ENCODE data around the gene GPATCH1.

The GPATCH1 gene

DNA sequence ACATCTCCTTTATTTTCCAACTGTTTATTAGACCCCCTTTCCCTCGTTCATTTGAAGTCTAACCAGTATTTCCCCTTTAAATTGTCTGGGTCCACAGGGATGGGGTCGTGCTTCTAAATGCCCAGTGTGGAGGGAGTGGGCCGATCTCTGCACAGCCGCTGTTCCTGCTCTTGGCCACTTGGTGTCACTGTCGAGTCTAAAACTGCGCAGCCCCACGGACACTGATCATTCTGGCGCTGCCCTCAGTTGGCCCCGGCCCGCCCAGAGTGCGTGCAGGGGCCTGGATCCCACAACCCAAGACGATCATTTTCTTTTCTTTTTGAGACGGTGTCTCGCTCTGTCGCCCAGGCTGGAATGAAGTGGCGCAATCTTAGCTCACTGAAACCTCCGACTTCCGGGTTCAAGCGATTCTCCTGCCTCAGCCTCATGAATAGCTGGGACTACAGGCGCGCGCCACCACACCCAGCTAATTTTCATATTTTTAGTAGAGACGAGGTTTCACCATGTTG is 63.0 kb downstream of the GPATCH1 start:
- peak; percentile 75 for TF ChIP-seq FOXP2 (optimal IDR thresholded peaks at IDR 0.05; ENCODE audit: borderline replicate concordance, extremely low read depth, extremely low read length, insufficient read depth)
- TF ChIP-seq TAF1 (IDR thresholded peaks at IDR 0.05; ENCODE audit: borderline replicate concordance, insufficient read depth, low read length) = no peak
- no peak for TF ChIP-seq SIN3A (IDR thresholded peaks at IDR 0.05; ENCODE audit: borderline replicate concordance, insufficient read depth, low read length)
- TF ChIP-seq POLR2AphosphoS5 (IDR thresholded peaks at IDR 0.05; ENCODE audit: low read depth, low read length) = no peak
- TF ChIP-seq, protein P1, sequence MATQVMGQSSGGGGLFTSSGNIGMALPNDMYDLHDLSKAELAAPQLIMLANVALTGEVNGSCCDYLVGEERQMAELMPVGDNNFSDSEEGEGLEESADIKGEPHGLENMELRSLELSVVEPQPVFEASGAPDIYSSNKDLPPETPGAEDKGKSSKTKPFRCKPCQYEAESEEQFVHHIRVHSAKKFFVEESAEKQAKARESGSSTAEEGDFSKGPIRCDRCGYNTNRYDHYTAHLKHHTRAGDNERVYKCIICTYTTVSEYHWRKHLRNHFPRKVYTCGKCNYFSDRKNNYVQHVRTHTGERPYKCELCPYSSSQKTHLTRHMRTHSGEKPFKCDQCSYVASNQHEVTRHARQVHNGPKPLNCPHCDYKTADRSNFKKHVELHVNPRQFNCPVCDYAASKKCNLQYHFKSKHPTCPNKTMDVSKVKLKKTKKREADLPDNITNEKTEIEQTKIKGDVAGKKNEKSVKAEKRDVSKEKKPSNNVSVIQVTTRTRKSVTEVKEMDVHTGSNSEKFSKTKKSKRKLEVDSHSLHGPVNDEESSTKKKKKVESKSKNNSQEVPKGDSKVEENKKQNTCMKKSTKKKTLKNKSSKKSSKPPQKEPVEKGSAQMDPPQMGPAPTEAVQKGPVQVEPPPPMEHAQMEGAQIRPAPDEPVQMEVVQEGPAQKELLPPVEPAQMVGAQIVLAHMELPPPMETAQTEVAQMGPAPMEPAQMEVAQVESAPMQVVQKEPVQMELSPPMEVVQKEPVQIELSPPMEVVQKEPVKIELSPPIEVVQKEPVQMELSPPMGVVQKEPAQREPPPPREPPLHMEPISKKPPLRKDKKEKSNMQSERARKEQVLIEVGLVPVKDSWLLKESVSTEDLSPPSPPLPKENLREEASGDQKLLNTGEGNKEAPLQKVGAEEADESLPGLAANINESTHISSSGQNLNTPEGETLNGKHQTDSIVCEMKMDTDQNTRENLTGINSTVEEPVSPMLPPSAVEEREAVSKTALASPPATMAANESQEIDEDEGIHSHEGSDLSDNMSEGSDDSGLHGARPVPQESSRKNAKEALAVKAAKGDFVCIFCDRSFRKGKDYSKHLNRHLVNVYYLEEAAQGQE (IDR thresholded peaks at IDR 0.05; ENCODE audit: insufficient read depth in 1 of 2, low read depth in 2 of 2, low read length in 2 of 2) = no peak

DNA sequence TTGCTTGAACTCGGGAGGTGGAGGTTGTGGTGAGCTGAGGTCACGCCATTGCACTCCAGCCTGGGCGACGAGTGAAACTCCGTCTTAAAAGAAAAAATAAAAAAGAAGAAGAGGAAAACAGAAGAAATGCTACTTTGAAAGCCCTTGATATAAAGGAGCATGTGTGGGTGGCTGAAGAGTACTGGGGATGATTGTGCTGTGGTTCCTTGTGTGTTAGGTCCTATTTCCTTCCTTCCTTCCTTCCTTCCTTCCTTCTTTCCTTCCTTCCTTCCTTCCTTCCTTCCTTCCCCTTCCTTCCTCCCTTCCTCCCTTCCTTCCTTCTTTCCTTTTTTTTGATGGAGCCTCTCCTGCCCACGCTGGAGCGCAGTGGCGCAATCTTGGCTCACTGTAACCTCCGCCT is 65.2 kb downstream of the GPATCH1 start:
- TF ChIP-seq SIN3A (IDR thresholded peaks at IDR 0.05; ENCODE audit: borderline replicate concordance, insufficient read depth, low read length) (no peak), TAF1 (IDR thresholded peaks at IDR 0.05; ENCODE audit: borderline replicate concordance, insufficient read depth, low read length) (no peak), POLR2AphosphoS5 (IDR thresholded peaks at IDR 0.05; ENCODE audit: low read depth, low read length) (no peak), FOXP2 (optimal IDR thresholded peaks at IDR 0.05; ENCODE audit: borderline replicate concordance, extremely low read depth, extremely low read length, insufficient read depth) (no peak)
- TF ChIP-seq, protein P1 (IDR thresholded peaks at IDR 0.05; ENCODE audit: insufficient read depth in 1 of 2, low read depth in 2 of 2, low read length in 2 of 2) = no peak

DNA sequence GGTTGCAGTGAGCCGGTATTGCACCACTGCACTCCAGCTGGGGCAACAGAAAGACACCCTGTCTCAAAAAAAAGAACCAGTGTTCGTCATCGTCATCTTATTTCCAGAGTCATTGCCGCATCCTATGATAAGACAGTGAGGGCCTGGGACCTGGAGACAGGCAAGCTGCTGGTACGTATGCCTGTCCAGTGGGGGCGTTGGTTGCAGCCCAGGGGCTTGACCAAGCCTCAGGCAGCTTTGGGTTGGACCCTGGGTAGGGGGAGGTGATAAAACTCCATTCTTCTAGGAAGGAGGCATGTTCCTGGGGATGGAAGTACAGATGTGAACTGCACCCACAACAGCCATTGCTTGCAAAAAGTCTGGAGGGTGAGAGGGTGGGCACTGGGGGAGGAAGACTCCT is 66.6 kb downstream of the GPATCH1 start:
- TF ChIP-seq TAF1 (IDR thresholded peaks at IDR 0.05; ENCODE audit: borderline replicate concordance, insufficient read depth, low read length) (no peak), POLR2AphosphoS5 (IDR thresholded peaks at IDR 0.05; ENCODE audit: low read depth, low read length) (no peak), SIN3A (IDR thresholded peaks at IDR 0.05; ENCODE audit: borderline replicate concordance, insufficient read depth, low read length) (no peak), FOXP2 (optimal IDR thresholded peaks at IDR 0.05; ENCODE audit: borderline replicate concordance, extremely low read depth, extremely low read length, insufficient read depth) (no peak)
- TF ChIP-seq, protein P1 (IDR thresholded peaks at IDR 0.05; ENCODE audit: insufficient read depth in 1 of 2, low read depth in 2 of 2, low read length in 2 of 2) = no peak

DNA sequence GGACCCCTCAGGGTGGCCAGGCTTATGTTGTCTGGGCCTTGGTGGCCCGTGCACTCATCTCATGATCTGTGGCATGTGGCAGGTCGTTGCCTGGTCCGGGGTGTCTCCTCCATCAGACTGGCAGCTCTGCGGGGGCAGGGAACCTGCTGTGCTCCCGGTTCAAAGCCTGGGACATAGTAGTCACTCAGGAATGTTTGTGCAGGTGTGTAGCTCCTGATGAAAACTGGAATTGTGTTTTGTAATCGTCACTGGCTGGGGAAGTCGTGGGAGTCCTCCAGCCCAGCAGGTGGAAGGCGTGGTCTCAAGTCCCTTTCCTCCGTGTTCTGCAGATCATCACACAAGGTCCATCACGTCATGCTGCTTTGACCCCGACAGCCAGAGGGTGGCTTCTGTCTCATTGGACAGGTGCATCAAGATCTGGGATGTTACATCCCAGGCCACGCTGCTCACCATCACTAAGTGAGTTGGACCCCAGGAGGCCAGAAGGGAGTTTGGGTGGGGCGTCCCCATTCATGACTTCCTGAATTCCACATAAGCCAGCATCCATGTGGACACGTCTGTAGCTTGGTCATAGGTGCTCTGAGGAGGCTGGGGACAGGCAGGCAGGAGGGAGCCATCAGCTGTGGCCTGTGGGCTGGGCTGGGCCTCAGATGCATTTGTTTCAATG is 70.0 kb downstream of the GPATCH1 start:
- no peak for TF ChIP-seq TAF1 (IDR thresholded peaks at IDR 0.05; ENCODE audit: borderline replicate concordance, insufficient read depth, low read length)
- TF ChIP-seq, protein P1 (IDR thresholded peaks at IDR 0.05; ENCODE audit: insufficient read depth in 1 of 2, low read depth in 2 of 2, low read length in 2 of 2) = no peak
- TF ChIP-seq SIN3A (IDR thresholded peaks at IDR 0.05; ENCODE audit: borderline replicate concordance, insufficient read depth, low read length) = no peak
- no peak for TF ChIP-seq FOXP2 (optimal IDR thresholded peaks at IDR 0.05; ENCODE audit: borderline replicate concordance, extremely low read depth, extremely low read length, insufficient read depth)
